ENCODE results near the gene PTPRD. TPM values are rescaled to one million over a fixed set of nuclear protein-coding genes. Genes with fewer than 3 reads are reported as not detected.

The PTPRD gene
- total RNA-seq, 1 experiment from 2014 or later = 70.1 TPM

DNA sequence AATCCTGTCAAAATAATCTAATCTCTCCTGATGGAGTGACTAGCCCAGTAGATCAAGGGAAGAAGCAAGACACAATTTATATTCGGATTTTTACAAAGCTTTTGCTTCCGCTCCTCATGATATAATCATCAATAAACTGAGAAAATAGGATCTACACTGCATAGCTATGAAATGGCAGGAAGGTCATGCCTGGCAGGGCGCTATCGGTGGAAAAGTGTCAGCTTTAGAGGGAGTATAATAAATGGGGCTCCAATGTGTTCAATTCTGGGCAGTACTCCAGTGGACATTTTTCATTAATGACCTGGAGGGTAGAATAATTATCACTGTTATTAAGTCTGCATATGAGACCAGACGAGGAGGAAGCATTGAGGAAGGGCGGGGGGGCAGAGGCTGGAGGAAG, 1799.9 kb downstream of the PTPRD start:
- ChIA-PET CTCF (no interaction called here), POLR2A (no interaction called here)
- H3K4me1 Mint-ChIP-seq (ENCODE audit: low read depth, unreplicated experiment) = no peaks in the 10 kb centered on the region
- Histone ChIP-seq H3K27me3 (replicated peaks; ENCODE audit: control insufficient read depth, insufficient read depth, low read length) (no peaks in the 10 kb centered on the region), H3K36me3 (ENCODE audit: control insufficient read depth, insufficient read depth, low read length) (no peaks in the 10 kb centered on the region), H3K4me1 (no peaks in the 10 kb centered on the region), H3K9me3 (no peaks in the 10 kb centered on the region), H3K4me3 (ENCODE audit: low read depth, low read length) (no peak overlapping the region)
- no peak overlapping the region for H3K27ac Mint-ChIP-seq (ENCODE audit: unreplicated experiment)
- DNase-seq = no peak
- no peak overlapping the region for H3K4me3 Mint-ChIP-seq (ENCODE audit: unreplicated experiment)
- no peaks in the 10 kb centered on the region for H3K9me3 Mint-ChIP-seq (ENCODE audit: unreplicated experiment)
- no peaks in the 10 kb centered on the region for H3K36me3 Mint-ChIP-seq (ENCODE audit: insufficient read depth, unreplicated experiment)
- intact Hi-C loops (cut with micrococcal nuclease; ENCODE audit: unreplicated experiment) = no loop called here
- TF ChIP-seq, protein P1, sequence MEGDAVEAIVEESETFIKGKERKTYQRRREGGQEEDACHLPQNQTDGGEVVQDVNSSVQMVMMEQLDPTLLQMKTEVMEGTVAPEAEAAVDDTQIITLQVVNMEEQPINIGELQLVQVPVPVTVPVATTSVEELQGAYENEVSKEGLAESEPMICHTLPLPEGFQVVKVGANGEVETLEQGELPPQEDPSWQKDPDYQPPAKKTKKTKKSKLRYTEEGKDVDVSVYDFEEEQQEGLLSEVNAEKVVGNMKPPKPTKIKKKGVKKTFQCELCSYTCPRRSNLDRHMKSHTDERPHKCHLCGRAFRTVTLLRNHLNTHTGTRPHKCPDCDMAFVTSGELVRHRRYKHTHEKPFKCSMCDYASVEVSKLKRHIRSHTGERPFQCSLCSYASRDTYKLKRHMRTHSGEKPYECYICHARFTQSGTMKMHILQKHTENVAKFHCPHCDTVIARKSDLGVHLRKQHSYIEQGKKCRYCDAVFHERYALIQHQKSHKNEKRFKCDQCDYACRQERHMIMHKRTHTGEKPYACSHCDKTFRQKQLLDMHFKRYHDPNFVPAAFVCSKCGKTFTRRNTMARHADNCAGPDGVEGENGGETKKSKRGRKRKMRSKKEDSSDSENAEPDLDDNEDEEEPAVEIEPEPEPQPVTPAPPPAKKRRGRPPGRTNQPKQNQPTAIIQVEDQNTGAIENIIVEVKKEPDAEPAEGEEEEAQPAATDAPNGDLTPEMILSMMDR (IDR thresholded peaks at IDR 0.05; ENCODE audit: insufficient read depth in 1 of 2, low read depth in 1 of 2, low read length in 1 of 2, severe bottlenecking in 1 of 2, unreplicated experiment in 1 of 2) = no peak
- BruUV-seq (replicated peaks) = no TSS peak
- no peaks in the 10 kb centered on the region for H3K27me3 Mint-ChIP-seq (ENCODE audit: insufficient read depth, unreplicated experiment)

DNA sequence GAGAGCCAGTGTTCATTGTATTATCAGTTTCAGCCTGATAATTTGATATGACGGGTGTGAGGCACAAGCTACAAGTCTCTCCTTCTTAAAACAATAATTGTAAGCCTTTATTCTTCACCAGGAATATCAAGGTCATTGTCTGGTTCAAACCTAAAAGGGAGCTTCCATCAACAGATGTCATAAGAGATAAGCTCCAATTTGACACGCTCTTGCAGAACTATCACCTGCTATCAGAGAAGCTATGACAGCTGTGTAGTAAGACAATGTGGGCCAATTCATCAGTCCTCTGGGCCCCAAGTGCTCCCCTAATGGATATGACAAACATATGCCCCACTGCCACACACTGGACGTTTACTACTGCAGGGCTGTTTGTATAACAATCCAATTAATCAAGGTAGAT, 1803.1 kb downstream of the PTPRD start:
- TF ChIP-seq, protein P1 (IDR thresholded peaks at IDR 0.05; ENCODE audit: insufficient read depth in 1 of 2, low read depth in 1 of 2, low read length in 1 of 2, severe bottlenecking in 1 of 2, unreplicated experiment in 1 of 2) = no peak
- Mint-ChIP-seq H3K36me3 (ENCODE audit: insufficient read depth, unreplicated experiment) (no peaks in the 10 kb centered on the region), H3K9me3 (ENCODE audit: unreplicated experiment) (no peaks in the 10 kb centered on the region), H3K4me1 (ENCODE audit: low read depth, unreplicated experiment) (no peaks in the 10 kb centered on the region), H3K27ac (ENCODE audit: unreplicated experiment) (no peak overlapping the region), H3K27me3 (ENCODE audit: insufficient read depth, unreplicated experiment) (no peaks in the 10 kb centered on the region), H3K4me3 (ENCODE audit: unreplicated experiment) (no peak overlapping the region)
- Histone ChIP-seq H3K4me3 (ENCODE audit: low read depth, low read length) (no peak overlapping the region), H3K36me3 (ENCODE audit: control insufficient read depth, insufficient read depth, low read length) (no peaks in the 10 kb centered on the region), H3K27me3 (replicated peaks; ENCODE audit: control insufficient read depth, insufficient read depth, low read length) (no peaks in the 10 kb centered on the region), H3K9me3 (no peaks in the 10 kb centered on the region), H3K4me1 (0 out of 2 replicates have a peak, but pooled peaks cover 4% of the 10 kb centered on the region)
- no TSS peak for BruUV-seq (replicated peaks)
- POLR2A ChIA-PET = no interaction called here
- intact Hi-C loops (cut with micrococcal nuclease; ENCODE audit: unreplicated experiment) = no loop called here
- CTCF ChIA-PET = no interaction called here
- DNase-seq = no peak

DNA sequence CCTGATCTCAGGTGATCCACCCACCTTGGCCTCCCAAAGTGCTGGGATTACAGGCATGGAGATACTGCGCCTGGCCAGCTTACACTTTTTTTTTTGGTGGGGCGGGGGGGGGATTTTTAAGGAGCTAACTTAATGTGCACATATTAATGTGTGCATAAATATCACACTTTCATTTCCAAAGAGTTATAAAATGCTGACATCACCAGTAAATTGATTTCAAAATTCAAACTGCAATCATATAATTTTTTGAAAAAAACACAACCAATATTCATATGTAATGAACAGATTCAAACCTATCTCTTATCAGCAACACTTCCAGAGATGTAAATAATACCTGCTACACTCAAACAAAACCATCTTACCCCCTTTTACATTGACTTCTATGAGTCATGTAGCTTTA, 1806.7 kb downstream of the PTPRD start:
- Histone ChIP-seq H3K27me3 (replicated peaks; ENCODE audit: control insufficient read depth, insufficient read depth, low read length) (no peaks in the 10 kb centered on the region), H3K4me3 (ENCODE audit: low read depth, low read length) (no peak overlapping the region), H3K36me3 (ENCODE audit: control insufficient read depth, insufficient read depth, low read length) (no peaks in the 10 kb centered on the region), H3K4me1 (0 out of 2 replicates have a peak, but pooled peaks cover 9% of the 10 kb centered on the region), H3K9me3 (no peaks in the 10 kb centered on the region)
- TF ChIP-seq, protein P1 (IDR thresholded peaks at IDR 0.05; ENCODE audit: insufficient read depth in 1 of 2, low read depth in 1 of 2, low read length in 1 of 2, severe bottlenecking in 1 of 2, unreplicated experiment in 1 of 2) = no peak
- ChIA-PET POLR2A (no interaction called here), CTCF (no interaction called here)
- no peaks in the 10 kb centered on the region for H3K27me3 Mint-ChIP-seq (ENCODE audit: insufficient read depth, unreplicated experiment)
- DNase-seq = no peak
- BruUV-seq (replicated peaks) = no TSS peak
- H3K9me3 Mint-ChIP-seq (ENCODE audit: unreplicated experiment) = no peaks in the 10 kb centered on the region
- no peaks in the 10 kb centered on the region for H3K4me1 Mint-ChIP-seq (ENCODE audit: low read depth, unreplicated experiment)
- no peak overlapping the region for H3K27ac Mint-ChIP-seq (ENCODE audit: unreplicated experiment)
- intact Hi-C loops (cut with micrococcal nuclease; ENCODE audit: unreplicated experiment) = no loop called here
- no peaks in the 10 kb centered on the region for H3K36me3 Mint-ChIP-seq (ENCODE audit: insufficient read depth, unreplicated experiment)
- H3K4me3 Mint-ChIP-seq (ENCODE audit: unreplicated experiment) = no peak overlapping the region
